Astrocyte (in vitro differentiated cells and primary cell): Measurements from ENCODE around the gene GRK3. TPM values are rescaled to one million over a fixed set of nuclear protein-coding genes. Genes with fewer than 3 reads are reported as not detected.
A peak's percentile ranks its signal among the peaks of the same experiment; 100 is the strongest.

ENCODE experiments used
- DNase-seq: peaks from one replicate; pipeline ENCODE4 v3.0.0-alpha.2; 2010; ENCODE audit warnings: low read depth
- FAIRE-seq: peaks from 2 replicates; lab custom pipeline; 2011; peaks lifted over from hg19 to GRCh38; lab: Jason Lieb, UNC
- H2AFZ ChIP-seq: 2 replicates; pipeline ENCODE4 v1.6.0; 2012; ENCODE audit warnings: low read depth, low read length, inconsistent platforms
- H3K27ac ChIP-seq: 2 replicates; pipeline ENCODE4 v1.5.1; 2011; ENCODE audit warnings: low read depth, low read length, inconsistent platforms
- H3K27me3 ChIP-seq: 2 replicates; pipeline ENCODE4 v1.6.0; 2011; ENCODE audit warnings: low read length, inconsistent platforms; ENCODE audit not compliant: insufficient read depth
- H3K36me3 ChIP-seq: 2 replicates; pipeline ENCODE4 v1.5.1; 2011; ENCODE audit warnings: low read length, inconsistent platforms; ENCODE audit not compliant: insufficient read depth
- H3K4me1 ChIP-seq: 2 replicates; pipeline ENCODE4 v1.5.1; 2011; ENCODE audit warnings: low read length, inconsistent platforms; ENCODE audit not compliant: insufficient read depth
- H3K4me2 ChIP-seq: 2 replicates; pipeline ENCODE4 v1.6.0; 2012; ENCODE audit warnings: low read length, inconsistent platforms
- H3K4me3 ChIP-seq: 2 replicates; pipeline ENCODE4 v1.5.1; 2011; ENCODE audit warnings: low read depth, mild to moderate bottlenecking, low read length, inconsistent platforms; ENCODE audit not compliant: insufficient read depth
- H3K79me2 ChIP-seq: 2 replicates; pipeline ENCODE4 v1.6.0; 2012; ENCODE audit warnings: mild to moderate bottlenecking, low read length, inconsistent platforms; ENCODE audit not compliant: insufficient read depth
- H3K9ac ChIP-seq: 2 replicates; pipeline ENCODE4 v1.6.0; 2012; ENCODE audit warnings: mild to moderate bottlenecking, low read length, inconsistent platforms
- H3K9me3 ChIP-seq: 2 replicates; pipeline ENCODE4 v1.5.1; 2012; ENCODE audit warnings: low read depth, mild to moderate bottlenecking, low read length, inconsistent platforms; ENCODE audit not compliant: insufficient read depth
- H4K20me1 ChIP-seq: 2 replicates; pipeline ENCODE4 v1.6.0; 2012; ENCODE audit warnings: low read length, inconsistent platforms; ENCODE audit not compliant: insufficient read depth
- H3K27ac Mint-ChIP-seq: one replicate; pipeline ENCODE4 v1.8.0; 2021; ENCODE audit warnings: mild to moderate bottlenecking, mixed read lengths; ENCODE audit not compliant: unreplicated experiment
- H3K27me3 Mint-ChIP-seq: one replicate; pipeline ENCODE4 v1.8.0; 2021; ENCODE audit warnings: low read depth, mixed read lengths; ENCODE audit not compliant: unreplicated experiment
- H3K36me3 Mint-ChIP-seq: one replicate; pipeline ENCODE4 v1.8.0; 2021; ENCODE audit warnings: low read depth, mixed read lengths; ENCODE audit not compliant: unreplicated experiment
- H3K4me1 Mint-ChIP-seq: one replicate; pipeline ENCODE4 v1.8.0; 2021; ENCODE audit warnings: low read depth, mixed read lengths; ENCODE audit not compliant: unreplicated experiment
- H3K4me3 Mint-ChIP-seq: one replicate; pipeline ENCODE4 v1.8.0; 2021; ENCODE audit warnings: mild to moderate bottlenecking, moderate library complexity, mixed read lengths; ENCODE audit not compliant: unreplicated experiment
- H3K9me3 Mint-ChIP-seq: one replicate; pipeline ENCODE4 v1.8.0; 2021; ENCODE audit warnings: mild to moderate bottlenecking, mixed read lengths; ENCODE audit not compliant: unreplicated experiment
- CTCF ChIP-seq: IDR thresholded peaks from 2 replicates; pipeline ENCODE4 v1.5.1; 2011; ENCODE audit warnings: low read depth, mild to moderate bottlenecking, inconsistent platforms, low read length, moderate library complexity; ENCODE audit not compliant: insufficient read depth
- EZH2 ChIP-seq: IDR thresholded peaks from 2 replicates; pipeline ENCODE4 v1.6.1; 2012; ENCODE audit warnings: mild to moderate bottlenecking, low read length, inconsistent platforms; ENCODE audit not compliant: insufficient read depth
- total RNA-seq: library from RNA; stranded (reverse); gene quantifications from 2 replicates; pipeline ENCODE4 v1.2.1, GENCODE V29; 2021

The GRK3 gene
- total RNA-seq, 1 donor from 2014 or later, result 7.2 TPM

- H3K36me3 ChIP-seq, result no peaks in the 10 kb centered on the region
- no peaks in the 10 kb centered on the region for H3K79me2 ChIP-seq
- peaks cover 4% of the 10 kb centered on the region for H4K20me1 ChIP-seq
- TF ChIP-seq EZH2, result peak; percentile 54
- TF ChIP-seq CTCF, result no peak
- peaks cover 1% of the 10 kb centered on the region for H3K4me1 Mint-ChIP-seq
- peak overlapping the region; percentile 64 for H3K9ac ChIP-seq
- peaks cover 20% of the 10 kb centered on the region for H3K27me3 Mint-ChIP-seq
- FAIRE-seq, result no peak
- H3K4me2 ChIP-seq, result peak overlapping the region; percentile 92
- H2AFZ ChIP-seq, result peak overlapping the region; percentile 60
- peak overlapping the region; percentile 95 for H3K27ac Mint-ChIP-seq
- H3K4me3 ChIP-seq, result peak overlapping the region; percentile 59
- peaks cover 22% of the 10 kb centered on the region for H3K27me3 ChIP-seq
- peaks cover 3% of the 10 kb centered on the region for H3K4me1 ChIP-seq
- H3K4me3 Mint-ChIP-seq, result peak overlapping the region; percentile 99
- no peak for DNase-seq
- H3K27ac ChIP-seq, result no peak overlapping the region
- peaks cover 4% of the 10 kb centered on the region for H3K9me3 Mint-ChIP-seq
- no peaks in the 10 kb centered on the region for H3K36me3 Mint-ChIP-seq
- no peaks in the 10 kb centered on the region for H3K9me3 ChIP-seq
Observed at GRCh38 chr22:25564979-25565677, 653 bp downstream of the GRK3 start.

- no peak for FAIRE-seq
- Histone ChIP-seq H3K27ac (no peak overlapping the region), H3K4me3 (no peak overlapping the region), H3K27me3 (peaks cover 19% of the 10 kb centered on the region), H3K36me3 (no peaks in the 10 kb centered on the region), H3K4me1 (peaks cover 3% of the 10 kb centered on the region), H2AFZ (no peak overlapping the region), H3K9me3 (no peaks in the 10 kb centered on the region), H4K20me1 (peaks cover 4% of the 10 kb centered on the region), H3K9ac (no peak overlapping the region), H3K4me2 (no peak overlapping the region), H3K79me2 (no peaks in the 10 kb centered on the region)
- H3K4me3 Mint-ChIP-seq, result peak overlapping the region; percentile 99
- DNase-seq, result no peak
- TF ChIP-seq CTCF (no peak), EZH2 (no peak)
- no peak overlapping the region for H3K27ac Mint-ChIP-seq
- peaks cover 3% of the 10 kb centered on the region for H3K9me3 Mint-ChIP-seq
- peaks cover 10% of the 10 kb centered on the region for H3K27me3 Mint-ChIP-seq
- H3K36me3 Mint-ChIP-seq, result no peaks in the 10 kb centered on the region
- peaks cover 1% of the 10 kb centered on the region for H3K4me1 Mint-ChIP-seq
Observed at GRCh38 chr22:25566186-25566897, 1.9 kb downstream of the GRK3 start.

GRCh38 chr22:25566898-25567235 is 2.4 kb downstream of the GRK3 start:
- Mint-ChIP-seq H3K27ac (no peak overlapping the region), H3K36me3 (no peaks in the 10 kb centered on the region), H3K27me3 (peaks cover 6% of the 10 kb centered on the region), H3K9me3 (no peaks in the 10 kb centered on the region), H3K4me1 (peaks cover 1% of the 10 kb centered on the region), H3K4me3 (no peak overlapping the region)
- no peak for DNase-seq
- TF ChIP-seq EZH2 (no peak), CTCF (no peak)
- H3K9ac ChIP-seq, result no peak overlapping the region
- H2AFZ ChIP-seq, result no peak overlapping the region
- H3K9me3 ChIP-seq, result no peaks in the 10 kb centered on the region
- FAIRE-seq, result no peak
- no peaks in the 10 kb centered on the region for H3K79me2 ChIP-seq
- H3K36me3 ChIP-seq, result no peaks in the 10 kb centered on the region
- H3K4me1 ChIP-seq, result peaks cover 3% of the 10 kb centered on the region
- peaks cover 4% of the 10 kb centered on the region for H4K20me1 ChIP-seq
- H3K4me3 ChIP-seq, result no peak overlapping the region
- no peak overlapping the region for H3K4me2 ChIP-seq
- peaks cover 19% of the 10 kb centered on the region for H3K27me3 ChIP-seq
- no peak overlapping the region for H3K27ac ChIP-seq
